B cell (primary cell): ENCODE results near the gene TYW1B.

Experiments
- CTCF ChIP-seq: fragments of 200-600 bp; IDR thresholded peaks from one replicate; pipeline ENCODE4 v1.8.0; 2022; ENCODE audit warnings: antibody characterized with exemption, mild to moderate bottlenecking
- EZH2 ChIP-seq: IDR thresholded peaks from 2 replicates; pipeline ENCODE4 v1.6.1; 2012; ENCODE audit warnings: borderline replicate concordance, low read depth, mild to moderate bottlenecking, moderate library complexity, low read length; ENCODE audit not compliant: insufficient read depth, poor library complexity, severe bottlenecking

- no peak for TF ChIP-seq CTCF
- TF ChIP-seq EZH2, result no peak
Observed at GRCh38 chr7:72751978-72752377, 76.0 kb downstream of the TYW1B start.
